H1 (cell line): ENCODE results near the gene VPS13C. TPM values are rescaled to one million over a fixed set of nuclear protein-coding genes. Genes with fewer than 3 reads are reported as not detected.

ENCODE experiments used
- CTCF ChIA-PET: fragments of 300-600 bp; sonication (Branson Sonifier 250); formaldehyde crosslinking; loops from one replicate; lab custom pipeline; 2021; ENCODE audit not compliant: partially characterized antibody; lab: Charles Lee
- POLR2A ChIA-PET: fragments of 300-600 bp; sonication (Branson Sonifier 250); formaldehyde crosslinking; loops from one replicate; lab custom pipeline; 2021; ENCODE audit warnings: inconsistent platforms; ENCODE audit not compliant: partially characterized antibody; lab: Charles Lee
- DNase-seq, 2 experiments: peaks; one replicate each; pipeline versions ENCODE4 v3.0.0 to v3.0.0-alpha.2; 2010 to 2022; ENCODE audit warnings: low spot score in 2 of 2, low read depth in 1 of 2, mixed read lengths in 1 of 2
- FAIRE-seq: peaks from 2 replicates; lab custom pipeline; 2011; peaks lifted over from hg19 to GRCh38; lab: Jason Lieb, UNC
- H2AFZ ChIP-seq: 2 replicates; pipeline ENCODE4 v1.8.1; 2012; ENCODE audit warnings: low read length, inconsistent platforms
- H2AK5ac ChIP-seq: 2 replicates; pipeline ENCODE4 v1.6.1; 2013; ENCODE audit warnings: low read depth, low read length
- H2BK120ac ChIP-seq: replicated peaks from 2 replicates; pipeline ENCODE3; 2013; ENCODE audit warnings: low read depth, low read length, inconsistent platforms
- H2BK12ac ChIP-seq: 2 replicates; pipeline ENCODE4 v1.6.1; 2013; ENCODE audit warnings: low read depth, low read length
- H2BK15ac ChIP-seq: 2 replicates; pipeline ENCODE4 v1.6.1; 2013; ENCODE audit warnings: low read length
- H2BK20ac ChIP-seq: 2 replicates; pipeline ENCODE4 v1.6.1; 2013; ENCODE audit warnings: low read length
- H2BK5ac ChIP-seq: 2 replicates; pipeline ENCODE4 v1.6.1; 2013; ENCODE audit warnings: low read depth, low read length
- H3K14ac ChIP-seq: 2 replicates; pipeline ENCODE4 v1.6.1; 2013; ENCODE audit warnings: inconsistent platforms; ENCODE audit not compliant: insufficient read length
- H3K18ac ChIP-seq: 2 replicates; pipeline ENCODE4 v1.6.1; 2013; ENCODE audit warnings: low read length; ENCODE audit errors: extremely low read depth
- H3K23ac ChIP-seq: 2 replicates; pipeline ENCODE4 v1.6.1; 2013; ENCODE audit warnings: inconsistent platforms; ENCODE audit not compliant: insufficient read length
- H3K23me2 ChIP-seq: 2 replicates; pipeline ENCODE4 v1.6.1; 2013; ENCODE audit warnings: low read depth, low read length
- H3K27ac ChIP-seq: 2 replicates; pipeline ENCODE4 v1.6.1; 2011; ENCODE audit warnings: low read depth, low read length, inconsistent platforms
- H3K27me3 ChIP-seq, 4 experiments: replicated peaks in 1 of 4; 1 replicate in 1 of 4; 2 replicates in 3 of 4; pipeline versions ENCODE4 v1.6.1 to v1.8.1; 2011 to 2013; ENCODE audit warnings: low read length in 3 of 4, mild to moderate bottlenecking in 3 of 4, inconsistent platforms in 2 of 4, mixed read lengths in 2 of 4, moderate library complexity in 1 of 4; ENCODE audit not compliant: control insufficient read depth in 3 of 4, insufficient read depth in 3 of 4; ENCODE audit errors: extremely low read depth in 1 of 4
- H3K36me3 ChIP-seq, 4 experiments: 2 replicates each; pipeline versions ENCODE4 v1.6.1 to v1.8.1; 2011 to 2013; ENCODE audit warnings: mild to moderate bottlenecking in 4 of 4, low read length in 3 of 4, moderate library complexity in 2 of 4, control low read depth in 1 of 4, inconsistent platforms in 1 of 4; ENCODE audit not compliant: insufficient read depth in 4 of 4, control insufficient read depth in 2 of 4
- H3K4ac ChIP-seq: replicated peaks from 2 replicates; pipeline ENCODE3; 2013; ENCODE audit warnings: low read length, low read depth, mixed read lengths, inconsistent platforms; ENCODE audit not compliant: insufficient read length
- H3K4me1 ChIP-seq, 4 experiments: replicated peaks in 1 of 4; 1 replicate in 1 of 4; 2 replicates in 3 of 4; pipeline versions ENCODE4 v1.6.1 to v1.8.1; 2011 to 2013; ENCODE audit warnings: low read length in 3 of 4, inconsistent platforms in 2 of 4, mixed read lengths in 1 of 4; ENCODE audit not compliant: insufficient read depth in 4 of 4, control insufficient read depth in 3 of 4
- H3K4me2 ChIP-seq, 2 experiments: 2 replicates each; pipeline versions ENCODE4 v1.6.1 to v1.8.1; 2011 to 2013; ENCODE audit warnings: low read depth in 2 of 2, low read length in 2 of 2, control low read depth in 1 of 2, inconsistent platforms in 1 of 2, mild to moderate bottlenecking in 1 of 2; ENCODE audit not compliant: insufficient read depth in 1 of 2
- H3K4me3 ChIP-seq, 4 experiments: fragments of 200-600, 300-600 bp in 1 of 4; sonication (generic), shearing (Covaris generic), sonication (Bioruptor Twin) in 1 of 4; 2 replicates each; pipeline versions ENCODE4 v1.5.1 to v1.8.1; 2011 to 2016; ENCODE audit warnings: low read length in 4 of 4, low read depth in 3 of 4, control low read depth in 2 of 4, inconsistent platforms in 2 of 4, mild to moderate bottlenecking in 2 of 4, mixed read lengths in 1 of 4, moderate library complexity in 1 of 4; ENCODE audit not compliant: insufficient read depth in 2 of 4; ENCODE audit errors: extremely low read depth in 1 of 4
- H3K56ac ChIP-seq: replicated peaks from 2 replicates; pipeline ENCODE3; 2013; ENCODE audit warnings: low read depth, mild to moderate bottlenecking, mixed read lengths, low read length, inconsistent platforms; ENCODE audit not compliant: insufficient read length
- H3K79me1 ChIP-seq: 2 replicates; pipeline ENCODE4 v1.6.1; 2013; ENCODE audit warnings: low read depth, low read length, control low read depth
- H3K79me2 ChIP-seq, 2 experiments: 2 replicates each; pipeline versions ENCODE4 v1.6.1 to v1.8.1; 2012 to 2013; ENCODE audit warnings: low read length in 2 of 2, mild to moderate bottlenecking in 2 of 2, inconsistent platforms in 1 of 2; ENCODE audit not compliant: insufficient read depth in 2 of 2, control insufficient read depth in 1 of 2
- H3K9ac ChIP-seq, 4 experiments: replicated peaks in 1 of 4; 1 replicate in 1 of 4; 2 replicates in 3 of 4; pipeline versions ENCODE4 v1.6.1 to v1.8.1; 2011 to 2013; ENCODE audit warnings: low read depth in 3 of 4, low read length in 3 of 4, control low read depth in 2 of 4, mild to moderate bottlenecking in 2 of 4, moderate library complexity in 2 of 4, inconsistent platforms in 1 of 4; ENCODE audit errors: extremely low read depth in 1 of 4
- H3K9me3 ChIP-seq, 2 experiments: 2 replicates each; pipeline versions ENCODE4 v1.6.1 to v1.8.1; 2012 to 2013; ENCODE audit warnings: mild to moderate bottlenecking in 2 of 2, moderate library complexity in 2 of 2, control low read depth in 1 of 2, inconsistent platforms in 1 of 2, low read depth in 1 of 2, low read length in 1 of 2, mixed read lengths in 1 of 2; ENCODE audit not compliant: insufficient read depth in 2 of 2
- H4K20me1 ChIP-seq, 2 experiments: replicated peaks in 1 of 2; 2 replicates each; pipeline versions ENCODE3 to v1.8.1; 2011 to 2013; ENCODE audit warnings: inconsistent platforms in 2 of 2, low read length in 2 of 2, mild to moderate bottlenecking in 1 of 2; ENCODE audit not compliant: insufficient read depth in 2 of 2, control insufficient read depth in 1 of 2
- H4K5ac ChIP-seq: 2 replicates; pipeline ENCODE4 v1.6.1; 2013; ENCODE audit warnings: low read length, low read depth, mixed read lengths, inconsistent platforms; ENCODE audit not compliant: insufficient read length
- H4K8ac ChIP-seq: 2 replicates; pipeline ENCODE4 v1.8.0; 2013; ENCODE audit warnings: mild to moderate bottlenecking, moderate library complexity, low read length, inconsistent platforms; ENCODE audit not compliant: insufficient read depth; ENCODE audit errors: extremely low read depth
- H4K91ac ChIP-seq: replicated peaks from 2 replicates; pipeline ENCODE3; 2013; ENCODE audit warnings: low read length, mixed read lengths, inconsistent platforms; ENCODE audit not compliant: insufficient read length
- BACH1 ChIP-seq: IDR thresholded peaks from 2 replicates; pipeline ENCODE4 v1.6.1; 2012; ENCODE audit warnings: low read length, improper control_type of control experiment
- CBX8 ChIP-seq: fragments of 300-800, 300-1000 bp; sonication (generic); IDR thresholded peaks from 2 replicates; pipeline ENCODE4 v1.7.1; 2016; ENCODE audit warnings: low read depth, low read length, borderline replicate concordance
- CTBP2 ChIP-seq: IDR thresholded peaks from 2 replicates; pipeline ENCODE4 v1.7.0; 2011; ENCODE audit warnings: borderline replicate concordance, mild to moderate bottlenecking, moderate library complexity, mixed read lengths, low read length; ENCODE audit not compliant: insufficient read depth, insufficient read length
- EP300 ChIP-seq, 2 experiments: IDR thresholded peaks; 1 replicate in 1 of 2; 2 replicates in 1 of 2; pipeline ENCODE4 v1.6.1; 2011 to 2012; ENCODE audit warnings: low read depth in 2 of 2, low read length in 2 of 2, mild to moderate bottlenecking in 2 of 2, borderline replicate concordance in 1 of 2, inconsistent platforms in 1 of 2, moderate library complexity in 1 of 2
- KDM4A ChIP-seq: IDR thresholded peaks from one replicate; pipeline ENCODE4 v1.7.1; 2012; ENCODE audit warnings: low read depth, mild to moderate bottlenecking, moderate library complexity, low read length, inconsistent platforms; ENCODE audit not compliant: severe bottlenecking
- MAFK ChIP-seq: IDR thresholded peaks from 2 replicates; pipeline ENCODE4 v1.6.1; 2012; ENCODE audit warnings: low read depth, mild to moderate bottlenecking, improper control_type of control experiment, low read length
- MAX ChIP-seq: IDR thresholded peaks from 2 replicates; pipeline ENCODE4 v1.6.1; 2012; ENCODE audit warnings: inconsistent platforms
- NRF1 ChIP-seq: IDR thresholded peaks from 2 replicates; pipeline ENCODE4 v1.6.1; 2011; ENCODE audit warnings: mild to moderate bottlenecking, low read depth, low read length, improper control_type of control experiment
- POLR2AphosphoS5 ChIP-seq: IDR thresholded peaks from 2 replicates; pipeline ENCODE4 v1.6.1; 2011; ENCODE audit warnings: low read depth, low read length
- RXRA ChIP-seq: IDR thresholded peaks from 2 replicates; pipeline ENCODE4 v1.6.1; 2011; ENCODE audit warnings: low read depth, mild to moderate bottlenecking, low read length, moderate library complexity; ENCODE audit not compliant: insufficient read depth
- SIRT6 ChIP-seq: IDR thresholded peaks from one replicate; pipeline ENCODE4 v1.7.1; 2012; ENCODE audit warnings: low read length, inconsistent platforms
- SRF ChIP-seq: IDR thresholded peaks from 2 replicates; pipeline ENCODE4 v1.6.1; 2011; ENCODE audit warnings: mild to moderate bottlenecking, low read depth, low read length, moderate library complexity
- TEAD4 ChIP-seq: IDR thresholded peaks from 2 replicates; pipeline ENCODE4 v1.6.1; 2012; ENCODE audit warnings: low read depth, low read length, inconsistent platforms, mixed read lengths
- YY1 ChIP-seq: IDR thresholded peaks from 2 replicates; pipeline ENCODE4 v1.6.1; 2011; ENCODE audit warnings: low read depth, mild to moderate bottlenecking, low read length
- WGBS, 2 experiments: shearing (Covaris generic) in 1 of 2; methylation state at CpG; one replicate each; pipeline versions ENCODE4 v1.1.6 to v1.1.7; 2013 to 2015; ENCODE audit warnings: low lambda C conversion rate in 2 of 2, mixed read lengths in 2 of 2, inconsistent platforms in 1 of 2, low coverage in 1 of 2, missing lambda C conversion rate in 1 of 2; ENCODE audit not compliant: insufficient replicate concordance in 2 of 2, insufficient coverage in 1 of 2, insufficient read length in 1 of 2; ENCODE audit errors: extremely low coverage in 1 of 2, missing lambda C conversion rate in 1 of 2; 5-methylcytosine and 5-hydroxymethylcytosine counted together
- polyA plus RNA-seq, 7 experiments: library from polyadenylated mRNA; depleted of rRNA in 3 of 7; stranded (reverse) in 5 of 7; unstranded in 2 of 7; fragments of >200 nt in 5 of 7; fragments of 200-250 nt in 2 of 7; gene quantifications; 1 replicate in 5 of 7; 2 replicates in 1 of 7; 4 replicates in 1 of 7; pipeline versions ENCODE4 v1.2.1 to v1.2.3, GENCODE V29; 2011 to 2013; ENCODE audit warnings: missing spikeins in 2 of 7, mixed read lengths in 2 of 7
- total RNA-seq: library from RNA; stranded (reverse); fragmentation: NEBNext Ultra II Directional; extraction: Animal tissue kit (Norgen Biotek cat#: 25700); gene quantifications from 2 replicates; pipeline ENCODE4 v1.2.1, GENCODE V29; 2021

Gene VPS13C
- total and polyA plus RNA-seq, 2 of the 8 experiments (the other 6 are each of a cell fraction or from before 2014, with no cell fraction given) = 4.8 to 18.8 TPM

DNA sequence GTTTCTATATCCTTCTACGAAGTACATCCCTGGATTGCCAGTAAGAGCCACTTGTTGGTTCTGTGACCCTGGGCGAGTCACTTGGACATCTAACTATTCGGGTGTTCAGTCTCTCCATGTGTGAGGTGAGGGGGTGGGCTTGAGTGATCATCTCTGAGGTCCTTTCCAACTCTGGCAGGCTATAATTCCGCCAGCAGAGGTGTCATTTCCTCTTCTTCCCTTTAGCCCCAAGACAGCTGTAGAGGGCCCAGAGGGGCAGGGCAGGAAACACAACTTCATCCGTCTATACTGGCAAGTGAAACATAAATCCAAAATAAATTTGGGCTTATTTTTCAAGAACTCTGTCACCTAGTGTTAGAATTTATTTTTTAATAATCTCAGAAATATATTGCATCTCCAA lies 44.6 kb upstream of the VPS13C start:
- CTCF ChIA-PET = interaction anchor here (1.2 kb wide), 1 partner anchor 202 kb away, joined by 3 read pairs; no protein-coding TSS in a partner anchor
- H3K79me2 ChIP-seq = no peaks in the 10 kb centered on the region
- POLR2A ChIA-PET = no interaction called here
- H4K20me1 ChIP-seq = no peaks in the 10 kb centered on the region
- H4K91ac ChIP-seq = no peak overlapping the region
- no peak overlapping the region for H2AFZ ChIP-seq
- H3K23ac ChIP-seq = no peak overlapping the region
- WGBS, 2 experiments = 85% methylated on average over 5 of the region's 5 CpGs; no CpG with 5 or more reads in 1 of the 2 experiments
- H2BK12ac ChIP-seq = no peak overlapping the region
- no peak overlapping the region for H3K4me3 ChIP-seq
- no peak overlapping the region for H3K4ac ChIP-seq
- DNase-seq (no peak), FAIRE-seq (no peak)
- no peaks in the 10 kb centered on the region for H3K9me3 ChIP-seq
- no peak overlapping the region for H2BK120ac ChIP-seq
- H3K4me2 ChIP-seq = no peak overlapping the region
- no peaks in the 10 kb centered on the region for H3K36me3 ChIP-seq
- no peak overlapping the region for H3K27ac ChIP-seq
- no peaks in the 10 kb centered on the region for H3K23me2 ChIP-seq
- H4K8ac ChIP-seq = no peak overlapping the region
- no peak overlapping the region for H2BK20ac ChIP-seq
- no peak overlapping the region for H2AK5ac ChIP-seq
- H3K4me1 ChIP-seq = no peaks in the 10 kb centered on the region
- no peaks in the 10 kb centered on the region for H3K27me3 ChIP-seq
- H3K18ac ChIP-seq = no peak overlapping the region
- no peak overlapping the region for H2BK5ac ChIP-seq
- H4K5ac ChIP-seq = no peak overlapping the region
- no peak overlapping the region for H2BK15ac ChIP-seq
- H3K56ac ChIP-seq = no peak overlapping the region
- H3K79me1 ChIP-seq = no peaks in the 10 kb centered on the region
- H3K14ac ChIP-seq = no peak overlapping the region
- no peak overlapping the region for H3K9ac ChIP-seq
- TF ChIP-seq SRF = no peak
- no peak for TF ChIP-seq SIRT6
- no peak for TF ChIP-seq CTBP2
- no peak for TF ChIP-seq NRF1
- TF ChIP-seq MAFK = no peak
- TF ChIP-seq POLR2AphosphoS5 = no peak
- no peak for TF ChIP-seq RXRA
- no peak for TF ChIP-seq EP300 (IDR thresholded peaks at IDR 0.05; ENCODE audit: borderline replicate concordance in 1 of 2, low read depth in 2 of 2, low read length in 2 of 2)
- no peak for TF ChIP-seq CBX8
- TF ChIP-seq BACH1 = no peak
- no peak for TF ChIP-seq KDM4A
- TF ChIP-seq TEAD4 = no peak
- TF ChIP-seq YY1 = no peak
- no peak for TF ChIP-seq MAX
